HL-60 (cell line): ENCODE measurements around the gene TTLL11.

Source experiments
- DNase-seq, 2 experiments: peaks; one replicate each; pipeline ENCODE4 v3.0.0-alpha.2; 2010 to 2020; ENCODE audit warnings: low read depth in 1 of 2, low spot score in 1 of 2
- H3K27ac ChIP-seq: fragments of 250-450 bp; sonication (Bioruptor Pico); replicated peaks from 2 replicates; pipeline ENCODE4 v1.5.1; 2020; ENCODE audit warnings: mild to moderate bottlenecking, moderate library complexity
- H3K27me3 ChIP-seq: fragments of 250-450 bp; sonication (Bioruptor Pico); 2 replicates; pipeline ENCODE4 v1.5.1; 2021; ENCODE audit warnings: mild to moderate bottlenecking, moderate library complexity; ENCODE audit not compliant: insufficient read depth, poor library complexity, severe bottlenecking
- H3K4me3 ChIP-seq: replicated peaks from 2 replicates; pipeline ENCODE4 v1.5.1; 2011; ENCODE audit warnings: mild to moderate bottlenecking, control low read depth, low read length; ENCODE audit not compliant: insufficient read depth
- CTCF ChIP-seq: IDR thresholded peaks from one replicate; pipeline ENCODE4 v1.5.1; 2011; ENCODE audit warnings: low read length, control low read depth, inconsistent platforms; ENCODE audit not compliant: insufficient read depth
- GABPA ChIP-seq: IDR thresholded peaks from 2 replicates; pipeline ENCODE4 v1.6.1; 2012; ENCODE audit warnings: low read depth
- POLR2AphosphoS5 ChIP-seq: IDR thresholded peaks from 2 replicates; pipeline ENCODE4 v1.6.1; 2012; ENCODE audit warnings: low read depth
- SPI1 ChIP-seq: IDR thresholded peaks from 2 replicates; pipeline ENCODE4 v1.6.1; 2012; ENCODE audit warnings: low read depth, mild to moderate bottlenecking, borderline replicate concordance
- TF ChIP-seq, protein P1 (sequence below): IDR thresholded peaks from 2 replicates; pipeline ENCODE4 v1.6.1; 2012; ENCODE audit warnings: low read depth; ENCODE audit not compliant: insufficient replicate concordance

Gene TTLL11

GRCh38 chr9:121890746-121891145 is 202.4 kb downstream of the TTLL11 start:
- no peak overlapping the region for H3K4me3 ChIP-seq
- no peak overlapping the region for H3K27ac ChIP-seq
- no peak for DNase-seq
- TF ChIP-seq POLR2AphosphoS5 = no peak
- TF ChIP-seq SPI1 = no peak
- no peak for TF ChIP-seq CTCF
- TF ChIP-seq, protein P1, sequence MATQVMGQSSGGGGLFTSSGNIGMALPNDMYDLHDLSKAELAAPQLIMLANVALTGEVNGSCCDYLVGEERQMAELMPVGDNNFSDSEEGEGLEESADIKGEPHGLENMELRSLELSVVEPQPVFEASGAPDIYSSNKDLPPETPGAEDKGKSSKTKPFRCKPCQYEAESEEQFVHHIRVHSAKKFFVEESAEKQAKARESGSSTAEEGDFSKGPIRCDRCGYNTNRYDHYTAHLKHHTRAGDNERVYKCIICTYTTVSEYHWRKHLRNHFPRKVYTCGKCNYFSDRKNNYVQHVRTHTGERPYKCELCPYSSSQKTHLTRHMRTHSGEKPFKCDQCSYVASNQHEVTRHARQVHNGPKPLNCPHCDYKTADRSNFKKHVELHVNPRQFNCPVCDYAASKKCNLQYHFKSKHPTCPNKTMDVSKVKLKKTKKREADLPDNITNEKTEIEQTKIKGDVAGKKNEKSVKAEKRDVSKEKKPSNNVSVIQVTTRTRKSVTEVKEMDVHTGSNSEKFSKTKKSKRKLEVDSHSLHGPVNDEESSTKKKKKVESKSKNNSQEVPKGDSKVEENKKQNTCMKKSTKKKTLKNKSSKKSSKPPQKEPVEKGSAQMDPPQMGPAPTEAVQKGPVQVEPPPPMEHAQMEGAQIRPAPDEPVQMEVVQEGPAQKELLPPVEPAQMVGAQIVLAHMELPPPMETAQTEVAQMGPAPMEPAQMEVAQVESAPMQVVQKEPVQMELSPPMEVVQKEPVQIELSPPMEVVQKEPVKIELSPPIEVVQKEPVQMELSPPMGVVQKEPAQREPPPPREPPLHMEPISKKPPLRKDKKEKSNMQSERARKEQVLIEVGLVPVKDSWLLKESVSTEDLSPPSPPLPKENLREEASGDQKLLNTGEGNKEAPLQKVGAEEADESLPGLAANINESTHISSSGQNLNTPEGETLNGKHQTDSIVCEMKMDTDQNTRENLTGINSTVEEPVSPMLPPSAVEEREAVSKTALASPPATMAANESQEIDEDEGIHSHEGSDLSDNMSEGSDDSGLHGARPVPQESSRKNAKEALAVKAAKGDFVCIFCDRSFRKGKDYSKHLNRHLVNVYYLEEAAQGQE = no peak
- no peak for TF ChIP-seq GABPA
- H3K27me3 ChIP-seq = no peaks in the 10 kb centered on the region

- TF ChIP-seq GABPA (no peak), SPI1 (no peak), CTCF (no peak), POLR2AphosphoS5 (no peak)
- TF ChIP-seq, protein P1 = no peak
- H3K27me3 ChIP-seq = no peaks in the 10 kb centered on the region
- H3K27ac ChIP-seq = no peak overlapping the region
- no peak overlapping the region for H3K4me3 ChIP-seq
- DNase-seq = no peak
Measured at GRCh38 chr9:121889990-121890563, 203.0 kb downstream of the TTLL11 start.

DNA sequence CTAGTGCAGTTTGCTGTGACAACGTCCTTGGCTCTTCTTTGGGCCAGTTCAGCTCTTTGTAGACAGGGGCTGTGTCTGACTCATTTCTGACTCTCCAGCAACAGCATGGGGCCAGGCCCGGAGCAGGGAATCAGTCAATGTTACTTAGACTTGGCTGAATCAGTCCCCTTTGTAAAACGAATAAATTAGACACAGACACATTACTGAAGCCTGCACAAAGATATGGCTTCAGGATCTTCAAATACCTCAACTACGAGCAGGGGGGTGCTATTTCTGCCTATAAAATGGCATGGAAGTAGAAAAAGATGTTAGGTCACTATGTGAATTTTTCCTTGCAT is 204.7 kb downstream of the TTLL11 start:
- TF ChIP-seq CTCF (no peak), GABPA (no peak), SPI1 (no peak), POLR2AphosphoS5 (no peak)
- TF ChIP-seq, protein P1 = no peak
- no peak for DNase-seq
- Histone ChIP-seq H3K27ac (no peak overlapping the region), H3K27me3 (no peaks in the 10 kb centered on the region), H3K4me3 (no peak overlapping the region)
